ENCODE data around the gene HMGCLL1.

GRCh38 chr6:55584654-55585354 is 5.8 kb upstream of the HMGCLL1 start:
- TF ChIP-seq, protein P1, sequence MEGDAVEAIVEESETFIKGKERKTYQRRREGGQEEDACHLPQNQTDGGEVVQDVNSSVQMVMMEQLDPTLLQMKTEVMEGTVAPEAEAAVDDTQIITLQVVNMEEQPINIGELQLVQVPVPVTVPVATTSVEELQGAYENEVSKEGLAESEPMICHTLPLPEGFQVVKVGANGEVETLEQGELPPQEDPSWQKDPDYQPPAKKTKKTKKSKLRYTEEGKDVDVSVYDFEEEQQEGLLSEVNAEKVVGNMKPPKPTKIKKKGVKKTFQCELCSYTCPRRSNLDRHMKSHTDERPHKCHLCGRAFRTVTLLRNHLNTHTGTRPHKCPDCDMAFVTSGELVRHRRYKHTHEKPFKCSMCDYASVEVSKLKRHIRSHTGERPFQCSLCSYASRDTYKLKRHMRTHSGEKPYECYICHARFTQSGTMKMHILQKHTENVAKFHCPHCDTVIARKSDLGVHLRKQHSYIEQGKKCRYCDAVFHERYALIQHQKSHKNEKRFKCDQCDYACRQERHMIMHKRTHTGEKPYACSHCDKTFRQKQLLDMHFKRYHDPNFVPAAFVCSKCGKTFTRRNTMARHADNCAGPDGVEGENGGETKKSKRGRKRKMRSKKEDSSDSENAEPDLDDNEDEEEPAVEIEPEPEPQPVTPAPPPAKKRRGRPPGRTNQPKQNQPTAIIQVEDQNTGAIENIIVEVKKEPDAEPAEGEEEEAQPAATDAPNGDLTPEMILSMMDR (IDR thresholded peaks at IDR 0.05): no peak
- no peak for TF ChIP-seq POLR2A (IDR thresholded peaks at IDR 0.05)

All from uterus (tissue), 2 donors.